Measurements from ENCODE around the gene THUMPD3.

The THUMPD3 gene

GRCh38 chr3:9331171-9331570 is 31.7 kb upstream of the THUMPD3 start:
- DNase-seq (ENCODE audit: insufficient read length, low spot score) (no peak), FAIRE-seq (no peak)
- TF ChIP-seq CTCF (IDR thresholded peaks at IDR 0.05; ENCODE audit: insufficient read depth, missing control alignments) = no peak

GRCh38 chr3:9332250-9333030 is 30.4 kb upstream of the THUMPD3 start:
- FAIRE-seq (no peak), DNase-seq (ENCODE audit: insufficient read length, low spot score) (no peak)
- TF ChIP-seq CTCF (IDR thresholded peaks at IDR 0.05; ENCODE audit: insufficient read depth, missing control alignments) = no peak

GRCh38 chr3:9339761-9340471 is 22.9 kb upstream of the THUMPD3 start:
- TF ChIP-seq CTCF (IDR thresholded peaks at IDR 0.05; ENCODE audit: insufficient read depth, missing control alignments) = no peak
- DNase-seq (ENCODE audit: insufficient read length, low spot score) (no peak), FAIRE-seq (no peak)

- FAIRE-seq = no peak
- TF ChIP-seq CTCF (IDR thresholded peaks at IDR 0.05; ENCODE audit: insufficient read depth, missing control alignments) = no peak
- DNase-seq (ENCODE audit: insufficient read length, low spot score) = no peak
These were observed 22.4 kb upstream of the THUMPD3 start for GRCh38 chr3:9340472-9340902.

GRCh38 chr3:9342696-9343095 is 20.2 kb upstream of the THUMPD3 start:
- no peak for FAIRE-seq
- DNase-seq (ENCODE audit: insufficient read length, low spot score) = no peak
- TF ChIP-seq CTCF (IDR thresholded peaks at IDR 0.05; ENCODE audit: insufficient read depth, missing control alignments) = no peak

- TF ChIP-seq CTCF (IDR thresholded peaks at IDR 0.05; ENCODE audit: insufficient read depth, missing control alignments) = no peak
- DNase-seq (ENCODE audit: insufficient read length, low spot score) = no peak
- FAIRE-seq = no peak
These were observed 19.7 kb upstream of the THUMPD3 start for GRCh38 chr3:9343115-9343514.

- no peak for TF ChIP-seq CTCF (IDR thresholded peaks at IDR 0.05; ENCODE audit: insufficient read depth, missing control alignments)
- no peak for DNase-seq (ENCODE audit: insufficient read length, low spot score)
- no peak for FAIRE-seq
These were observed 17.8 kb upstream of the THUMPD3 start for GRCh38 chr3:9345041-9345440.
